Uterus (tissue), 4 donors: Measurements from ENCODE around the gene SCAP. TPM values are rescaled to one million over a fixed set of nuclear protein-coding genes. Genes with fewer than 3 reads are reported as not detected.

Source experiments
- DNase-seq, 2 donors: peaks; one replicate each; pipeline ENCODE4 v3.0.0-alpha.2; 2019 to 2020
- H3K27ac ChIP-seq, 2 donors: fragments of 200-600 bp; sonication (generic); 1 replicate in 1 of 2; 2 replicates in 1 of 2; pipeline ENCODE4 v1.5.1; 2016 to 2018
- H3K27me3 ChIP-seq, 2 donors: fragments of 200-600 bp; sonication (generic); one replicate each; pipeline ENCODE4 v1.5.1; 2018 to 2019; ENCODE audit warnings: control low read depth in 1 of 2
- H3K36me3 ChIP-seq, 2 donors: fragments of 200-600 bp; sonication (generic); one replicate each; pipeline ENCODE4 v1.5.1; 2019; ENCODE audit warnings: control low read depth in 1 of 2
- H3K4me1 ChIP-seq, 2 donors: fragments of 200-600 bp; sonication (generic); one replicate each; pipeline ENCODE4 v1.5.1; 2018 to 2019; ENCODE audit warnings: control low read depth in 1 of 2
- H3K4me3 ChIP-seq, 2 donors: fragments of 200-600 bp; sonication (generic); 1 replicate in 1 of 2; 2 replicates in 1 of 2; pipeline ENCODE4 v1.5.1; 2018 to 2019; ENCODE audit warnings: mild to moderate bottlenecking in 1 of 2
- H3K9me3 ChIP-seq, 2 donors: fragments of 200-600 bp; sonication (generic); one replicate each; pipeline ENCODE4 v1.5.1; 2019; ENCODE audit warnings: control low read depth in 1 of 2
- CTCF ChIP-seq, 4 experiments: fragments of 200-600 bp in 2 of 4; fragments of 450-650 bp in 2 of 4; sonication (generic) in 2 of 4; IDR thresholded peaks; one replicate each; pipeline ENCODE4 v1.5.1; 2016 to 2019; ENCODE audit warnings: antibody characterized with exemption in 4 of 4, mild to moderate bottlenecking in 2 of 4, moderate library complexity in 1 of 4
- POLR2A ChIP-seq, 2 donors: fragments of 450-650 bp; IDR thresholded peaks; one replicate each; pipeline ENCODE4 v1.6.1; 2016; ENCODE audit warnings: antibody characterized with exemption in 2 of 2, mild to moderate bottlenecking in 1 of 2, moderate library complexity in 1 of 2
- intact Hi-C: fragments of 100-400 bp; cut with DNase I; formaldehyde crosslinking; loops from one replicate; pipeline ENCODE4 v1.15.1; 2023; ENCODE audit warnings: low total_unique reads
- total RNA-seq, 4 donors: library from RNA; depleted of rRNA in 3 of 4; stranded (reverse); fragments of >200 nt in 3 of 4; gene quantifications; one replicate each; pipeline versions ENCODE4 v1.1.0 to v1.2.4, GENCODE V29; 2014 to 2023
- donor health status: DM: yes; HTN: yes; CAD: no.

The SCAP gene
- total RNA-seq, 4 donors from 2014 or later, result 28.7 to 93.0 (median 48.3) TPM

GRCh38 chr3:47410801-47411646 is 64.7 kb downstream of the SCAP start:
- intact Hi-C loops, result no loop called here
- no peaks in the 10 kb centered on the region for H3K4me1 ChIP-seq
- no peaks in the 10 kb centered on the region for H3K36me3 ChIP-seq
- no peaks in the 10 kb centered on the region for H3K27me3 ChIP-seq
- no peak overlapping the region for H3K4me3 ChIP-seq
- TF ChIP-seq POLR2A (IDR thresholded peaks at IDR 0.05) (no peak), CTCF (IDR thresholded peaks at IDR 0.05) (no peak)
- no peak for DNase-seq
- H3K9me3 ChIP-seq, result no peaks in the 10 kb centered on the region
- no peak overlapping the region for H3K27ac ChIP-seq

GRCh38 chr3:47410417-47410720 is 65.4 kb downstream of the SCAP start:
- Histone ChIP-seq H3K27me3 (no peaks in the 10 kb centered on the region), H3K4me3 (no peak overlapping the region), H3K36me3 (no peaks in the 10 kb centered on the region), H3K27ac (no peak overlapping the region), H3K4me1 (no peaks in the 10 kb centered on the region), H3K9me3 (no peaks in the 10 kb centered on the region)
- TF ChIP-seq POLR2A (IDR thresholded peaks at IDR 0.05), result no peak
- TF ChIP-seq CTCF (IDR thresholded peaks at IDR 0.05), result no peak
- DNase-seq, result no peak
- intact Hi-C loops, result no loop called here

GRCh38 chr3:47409688-47410416 is 65.9 kb downstream of the SCAP start:
- Histone ChIP-seq H3K27ac (no peak overlapping the region), H3K27me3 (no peaks in the 10 kb centered on the region), H3K4me3 (no peak overlapping the region), H3K4me1 (no peaks in the 10 kb centered on the region), H3K36me3 (no peaks in the 10 kb centered on the region), H3K9me3 (no peaks in the 10 kb centered on the region)
- intact Hi-C loops, result no loop called here
- DNase-seq, result no peak
- TF ChIP-seq CTCF (IDR thresholded peaks at IDR 0.05), result no peak
- no peak for TF ChIP-seq POLR2A (IDR thresholded peaks at IDR 0.05)

GRCh38 chr3:47409284-47409683 is 66.5 kb downstream of the SCAP start:
- no peaks in the 10 kb centered on the region for H3K9me3 ChIP-seq
- H3K27ac ChIP-seq, result no peak overlapping the region
- peaks cover 0 to 5% of the 10 kb centered on the region in 2 donors for H3K4me1 ChIP-seq
- DNase-seq, result no peak
- H3K27me3 ChIP-seq, result no peaks in the 10 kb centered on the region
- intact Hi-C loops, result no loop called here
- H3K4me3 ChIP-seq, result no peak overlapping the region
- no peaks in the 10 kb centered on the region for H3K36me3 ChIP-seq
- no peak for TF ChIP-seq POLR2A (IDR thresholded peaks at IDR 0.05)
- no peak for TF ChIP-seq CTCF (IDR thresholded peaks at IDR 0.05)

- H3K36me3 ChIP-seq, result no peaks in the 10 kb centered on the region
Measured at GRCh38 chr3:47408839-47409229, 66.9 kb downstream of the SCAP start.

More at GRCh38 chr3:47408839-47409229, 66.9 kb downstream of the SCAP start:
- Histone ChIP-seq H3K27me3 (no peaks in the 10 kb centered on the region), H3K4me1 (peaks cover 0 to 9% of the 10 kb centered on the region in 2 donors), H3K9me3 (no peaks in the 10 kb centered on the region), H3K27ac (no peak overlapping the region), H3K4me3 (no peak overlapping the region)
- intact Hi-C loops, result no loop called here
- no peak for DNase-seq
- TF ChIP-seq POLR2A (IDR thresholded peaks at IDR 0.05) (no peak), CTCF (IDR thresholded peaks at IDR 0.05) (no peak)
